Chondrocyte (in vitro differentiated cells): ENCODE measurements around the gene ATXN7L2. TPM values are rescaled to one million over a fixed set of nuclear protein-coding genes. Genes with fewer than 3 reads are reported as not detected.

Experiments used
- DNase-seq: peaks from one replicate; pipeline ENCODE4 v3.0.0; 2021; ENCODE audit warnings: mixed read lengths, low spot score
- H3K27ac Mint-ChIP-seq: one replicate; pipeline ENCODE4 v1.8.0; 2021; ENCODE audit warnings: mild to moderate bottlenecking, moderate library complexity, mixed read lengths; ENCODE audit not compliant: unreplicated experiment
- H3K27me3 Mint-ChIP-seq: 2 replicates; pipeline ENCODE4 v1.8.0; 2021; ENCODE audit warnings: low read depth, mixed read lengths
- H3K36me3 Mint-ChIP-seq: 2 replicates; pipeline ENCODE4 v1.8.0; 2021; ENCODE audit warnings: low read depth, mixed read lengths
- H3K4me1 Mint-ChIP-seq: 2 replicates; pipeline ENCODE4 v1.8.0; 2021; ENCODE audit warnings: low read depth, mild to moderate bottlenecking, mixed read lengths
- H3K4me3 Mint-ChIP-seq: one replicate; pipeline ENCODE4 v1.8.0; 2021; ENCODE audit warnings: mild to moderate bottlenecking, moderate library complexity, mixed read lengths; ENCODE audit not compliant: unreplicated experiment
- H3K9me3 Mint-ChIP-seq: 2 replicates; pipeline ENCODE4 v1.8.0; 2021; ENCODE audit warnings: low read depth, mixed read lengths
- CTCF ChIP-seq: fragments of 200-600 bp; sonication (generic); IDR thresholded peaks from 2 replicates; pipeline ENCODE4 v1.5.0; 2021; ENCODE audit warnings: antibody characterized with exemption, mild to moderate bottlenecking, moderate library complexity
- total RNA-seq: library from RNA; stranded (reverse); gene quantifications from 3 replicates; pipeline ENCODE4 v1.2.1, GENCODE V29; 2021

ATXN7L2 gene
- total RNA-seq, 1 donor from 2014 or later: 3.6 TPM

- Mint-ChIP-seq H3K27me3 (peaks cover 15% of the 10 kb centered on the region), H3K4me3 (no peak overlapping the region), H3K36me3 (no peaks in the 10 kb centered on the region), H3K9me3 (no peaks in the 10 kb centered on the region), H3K4me1 (no peaks in the 10 kb centered on the region), H3K27ac (no peak overlapping the region)
- no peak for DNase-seq
- TF ChIP-seq CTCF: no peak
Measured at GRCh38 chr1:109522026-109522425, 38.3 kb downstream of the ATXN7L2 start.

- H3K9me3 Mint-ChIP-seq: no peaks in the 10 kb centered on the region
- no peaks in the 10 kb centered on the region for H3K36me3 Mint-ChIP-seq
- peaks cover 15% of the 10 kb centered on the region for H3K27me3 Mint-ChIP-seq
- no peak for TF ChIP-seq CTCF
- DNase-seq: no peak
- H3K4me3 Mint-ChIP-seq: no peak overlapping the region
- H3K4me1 Mint-ChIP-seq: no peaks in the 10 kb centered on the region
- no peak overlapping the region for H3K27ac Mint-ChIP-seq
Measured at GRCh38 chr1:109523706-109524105, 40.0 kb downstream of the ATXN7L2 start.

- Mint-ChIP-seq H3K36me3 (no peaks in the 10 kb centered on the region), H3K4me3 (no peak overlapping the region), H3K9me3 (no peaks in the 10 kb centered on the region), H3K4me1 (peaks cover 24% of the 10 kb centered on the region), H3K27me3 (peaks cover 12% of the 10 kb centered on the region), H3K27ac (no peak overlapping the region)
- DNase-seq: no peak
- no peak for TF ChIP-seq CTCF
Measured at GRCh38 chr1:109527098-109527811, 43.5 kb downstream of the ATXN7L2 start.

- Mint-ChIP-seq H3K27ac (no peak overlapping the region), H3K4me3 (no peak overlapping the region), H3K36me3 (no peaks in the 10 kb centered on the region)
Measured at GRCh38 chr1:109527846-109528695, 44.4 kb downstream of the ATXN7L2 start.

More at GRCh38 chr1:109527846-109528695, 44.4 kb downstream of the ATXN7L2 start:
- no peak for TF ChIP-seq CTCF
- Mint-ChIP-seq H3K4me1 (peaks cover 30% of the 10 kb centered on the region), H3K9me3 (no peaks in the 10 kb centered on the region), H3K27me3 (peaks cover 8% of the 10 kb centered on the region)
- no peak for DNase-seq
